Skin of body (tissue), 2 donors: ENCODE measurements around the gene AIM2. TPM values are rescaled to one million over a fixed set of nuclear protein-coding genes. Genes with fewer than 3 reads are reported as not detected.
"Not testable (repeated sequence)": the region's sequence is repeated elsewhere in the genome, so short reads cannot be mapped to it uniquely, and the experiment has no call there.

Experiments
- DNase-seq: peaks from one replicate; lab custom pipeline; 2025; lab: John Stamatoyannopoulos, UW
- total RNA-seq: library from RNA; depleted of rRNA; stranded (reverse); fragments of >200 nt; gene quantifications from one replicate; pipeline ENCODE4 v1.2.3, GENCODE V29; 2014

Gene AIM2
- total RNA-seq, 1 donor from 2014 or later = 0.39 TPM

- no peak for DNase-seq
Observed at GRCh38 chr1:159081626-159082025, 5.1 kb upstream of the AIM2 start.

GRCh38 chr1:159079525-159079924, 3.0 kb upstream of the AIM2 start:
- no peak for DNase-seq

GRCh38 chr1:159077120-159077961, 775 bp upstream of the AIM2 start:
- no peak for DNase-seq

- DNase-seq = peak; percentile 46
Observed at GRCh38 chr1:159071970-159072582, 4.5 kb downstream of the AIM2 start.

- DNase-seq = no peak
Observed at GRCh38 chr1:159068886-159069285, 7.7 kb downstream of the AIM2 start.

DNA sequence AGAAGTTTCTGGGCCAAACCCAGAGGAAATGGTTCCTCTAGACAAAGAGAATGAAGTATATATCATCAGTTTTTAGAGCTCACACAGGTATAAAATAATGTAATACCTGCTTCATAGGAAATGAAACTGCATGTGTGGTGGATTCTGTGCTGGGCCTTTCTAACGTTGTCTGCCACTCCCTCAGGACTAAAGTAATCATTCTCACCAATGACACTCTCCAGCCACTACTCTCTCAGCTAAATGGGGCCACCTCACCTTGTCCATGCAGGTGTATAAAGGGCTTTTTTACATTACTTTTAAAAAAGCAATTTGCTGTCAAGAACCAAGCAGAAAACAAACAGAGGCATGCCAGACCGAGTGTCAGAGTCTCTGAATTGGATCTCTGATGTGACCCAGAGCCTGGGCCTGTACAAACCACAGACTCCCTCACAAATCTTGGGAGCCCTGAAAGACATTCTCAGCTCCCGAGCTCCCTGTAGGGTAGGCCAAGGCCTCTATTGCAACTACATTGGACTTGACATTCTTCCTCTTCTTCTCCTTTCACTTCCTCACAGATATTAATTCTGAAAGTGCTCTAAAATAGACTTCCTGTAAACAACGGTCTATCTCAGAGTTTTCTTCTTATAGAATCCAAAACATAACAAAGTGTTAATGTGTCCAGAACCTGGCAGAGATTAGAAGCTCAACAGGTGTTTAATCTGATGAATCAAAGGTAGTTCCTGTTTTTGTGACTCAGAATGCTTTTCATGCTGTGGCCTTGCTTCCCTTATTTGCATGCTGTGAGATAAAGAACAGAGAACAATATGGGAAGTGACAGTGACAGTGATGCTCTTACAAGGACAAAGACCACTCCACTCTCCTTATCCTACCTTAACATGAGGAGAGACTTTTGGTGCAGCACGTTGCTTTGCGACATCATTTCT, 8.6 kb downstream of the AIM2 start:
- no peak for DNase-seq

- DNase-seq = no peak
Observed at GRCh38 chr1:159066108-159066507, 10.5 kb downstream of the AIM2 start.

GRCh38 chr1:159065106-159065505, 11.5 kb downstream of the AIM2 start:
- DNase-seq = no peak

DNA sequence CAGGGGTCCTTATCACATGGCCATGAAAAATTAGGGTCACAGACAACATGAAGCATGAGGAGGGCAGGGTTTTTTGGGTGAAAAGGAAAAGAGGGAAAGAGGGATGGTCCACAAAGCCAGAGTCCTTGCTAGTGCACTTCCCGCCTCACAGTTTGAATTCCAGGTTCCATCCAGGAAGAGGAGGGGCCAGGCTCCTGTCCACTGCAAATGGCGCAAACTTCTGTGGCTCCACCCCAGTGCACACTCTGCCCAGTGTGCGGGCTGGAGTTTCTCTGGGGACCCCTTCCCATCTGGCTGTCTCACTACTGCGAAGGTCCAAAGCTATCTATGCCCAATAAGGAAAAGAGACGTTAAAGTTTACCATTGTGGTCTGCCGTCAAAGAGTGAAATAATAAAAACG, 17.8 kb downstream of the AIM2 start:
- DNase-seq = no peak

GRCh38 chr1:159056069-159056698, 20.4 kb downstream of the AIM2 start:
- no peak for DNase-seq

- peak; percentile 34 for DNase-seq
Observed at GRCh38 chr1:159055181-159055641, 21.4 kb downstream of the AIM2 start.

- DNase-seq = no peak
Observed at GRCh38 chr1:159054427-159054826, 22.1 kb downstream of the AIM2 start.

DNA sequence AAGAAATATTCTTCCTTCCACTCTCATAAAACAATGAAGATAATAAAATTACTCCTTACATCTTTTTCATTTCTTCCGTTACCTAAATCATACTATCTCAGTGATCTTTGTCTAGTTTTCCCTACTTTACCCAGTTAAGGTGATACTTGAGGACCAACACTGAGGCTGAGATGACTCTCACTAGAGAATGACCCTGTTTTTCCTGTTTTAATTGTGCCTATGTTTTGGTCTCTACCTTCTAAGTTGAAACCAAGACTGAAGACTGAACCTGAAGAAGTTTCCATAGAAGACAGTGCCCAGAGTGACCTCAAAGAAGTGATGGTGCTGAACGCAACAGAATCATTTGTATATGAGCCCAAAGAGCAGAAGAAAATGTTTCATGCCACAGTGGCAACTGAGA, 25.1 kb downstream of the AIM2 start:
- no peak for DNase-seq

DNA sequence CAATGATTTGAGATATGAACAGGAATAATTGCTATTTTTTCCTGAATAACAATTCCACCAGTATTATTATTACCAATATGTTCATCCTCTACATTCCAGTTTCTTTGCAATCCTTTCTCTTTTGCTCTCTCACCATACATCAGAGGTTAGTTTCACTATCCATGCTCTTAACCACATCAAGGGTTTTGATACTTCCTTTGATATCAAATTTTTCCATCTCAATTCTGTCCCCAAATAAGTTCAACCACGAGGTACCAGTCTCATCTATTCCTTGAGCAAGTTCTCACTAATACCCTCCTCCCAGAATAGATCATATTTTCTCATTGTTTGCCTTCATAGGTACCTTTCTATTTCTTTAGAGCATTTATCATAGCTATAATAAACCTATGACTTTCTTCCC, 30.1 kb downstream of the AIM2 start:
- DNase-seq = not testable (repeated sequence)

DNA sequence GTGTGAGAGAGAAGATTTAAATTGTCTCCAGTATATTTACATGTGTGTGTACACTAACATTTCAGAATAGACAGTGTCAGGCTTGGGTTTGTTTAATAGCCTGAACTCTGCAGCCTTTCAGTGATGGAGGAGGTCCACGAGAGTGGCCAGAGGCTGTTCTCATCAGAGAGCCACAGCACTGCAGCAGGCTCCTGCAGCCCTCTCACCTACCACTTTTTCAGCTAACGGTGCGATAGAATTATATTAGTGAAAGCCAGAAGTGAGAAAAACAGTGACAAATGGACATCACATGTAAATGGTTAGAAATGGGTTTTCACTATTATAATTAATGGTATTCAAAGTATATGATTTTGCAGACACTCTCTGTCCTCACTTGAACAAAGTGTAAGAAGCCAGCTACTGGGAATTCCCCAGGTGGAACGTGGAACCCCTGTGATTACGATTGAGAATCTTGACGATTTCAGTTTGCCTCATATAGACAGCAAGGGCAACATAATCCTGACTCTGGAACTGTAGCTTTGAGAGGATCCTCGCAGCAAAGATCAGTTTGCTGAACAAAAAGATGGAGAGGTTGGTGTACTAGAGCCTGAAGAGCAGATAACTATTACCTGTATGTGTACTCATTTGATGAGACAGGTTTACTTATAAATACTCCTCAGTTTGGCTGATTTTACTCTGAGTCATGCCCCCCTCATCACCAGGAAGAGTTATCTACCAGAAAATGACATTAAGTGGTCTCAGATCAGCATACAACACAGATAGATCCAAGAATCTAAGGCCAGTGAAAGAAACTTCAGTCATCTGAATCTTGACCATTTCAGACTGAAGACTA, 35.5 kb downstream of the AIM2 start:
- DNase-seq = no peak

DNA sequence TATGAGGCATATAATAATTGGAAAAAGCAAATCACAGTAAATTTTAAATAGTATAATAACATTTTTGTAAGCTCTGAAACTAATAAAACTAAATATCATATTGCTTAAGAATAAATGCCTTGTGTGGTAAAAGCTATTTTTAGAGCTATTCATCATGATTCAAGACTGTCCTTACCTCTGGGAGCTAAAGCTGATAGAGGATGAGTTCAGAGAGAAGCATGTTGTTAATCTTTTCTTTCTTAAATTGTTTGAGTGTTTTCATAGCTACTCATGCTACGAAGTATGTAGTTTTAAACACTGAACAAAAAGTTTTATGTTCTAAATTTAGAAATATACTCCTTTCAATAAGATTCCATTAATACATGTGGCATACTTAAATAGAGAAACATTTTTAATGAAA, 36.4 kb downstream of the AIM2 start:
- no peak for DNase-seq

DNA sequence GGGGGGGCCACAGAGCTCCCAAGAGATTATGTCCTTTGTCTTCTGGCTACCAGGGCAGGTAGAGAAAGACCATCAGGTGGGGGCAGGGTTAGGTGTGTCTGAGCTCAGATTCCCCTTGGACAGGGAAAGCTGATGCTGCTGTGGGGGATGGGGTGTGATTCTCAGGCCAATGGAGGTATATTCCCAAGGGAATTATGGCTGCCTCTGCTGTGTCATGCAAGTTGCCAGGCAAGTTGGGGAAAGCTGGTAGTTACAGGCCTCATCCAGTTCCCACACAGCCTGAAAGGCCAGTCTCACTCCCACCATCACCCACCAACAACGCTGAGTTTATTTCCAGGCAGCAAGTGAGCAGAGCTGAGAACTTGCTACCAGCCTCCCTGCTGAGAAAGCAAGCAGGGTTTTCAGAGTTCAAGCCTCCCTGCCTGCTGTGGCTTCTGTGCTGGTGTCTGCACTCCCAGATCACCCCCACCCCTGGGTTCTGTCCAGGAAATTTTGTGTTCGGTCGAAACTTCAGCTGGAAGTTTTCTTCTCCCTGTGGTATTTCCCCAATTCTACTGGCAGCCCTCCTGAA, 45.6 kb downstream of the AIM2 start:
- DNase-seq = no peak

GRCh38 chr1:159030311-159030710, 46.3 kb downstream of the AIM2 start:
- DNase-seq = no peak

DNA sequence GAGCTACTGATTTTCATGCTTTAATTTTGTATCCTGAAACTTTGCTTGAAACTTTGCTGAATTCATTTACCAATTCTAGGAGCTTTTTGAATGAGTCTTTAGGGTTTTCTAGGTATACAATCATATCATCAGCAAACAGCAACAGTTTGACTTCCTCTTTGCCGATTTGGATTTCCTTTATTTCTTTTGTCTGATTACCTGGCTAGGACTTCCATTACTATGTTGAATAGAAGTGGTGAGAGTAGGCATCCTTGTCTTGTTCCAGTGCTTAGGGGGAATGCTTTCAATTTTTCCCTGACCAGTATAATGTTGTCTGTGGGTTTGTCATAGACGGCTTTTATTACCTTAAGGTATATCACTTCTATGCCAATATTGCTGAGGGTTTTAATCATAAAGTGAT, 49.7 kb downstream of the AIM2 start:
- not testable (repeated sequence) for DNase-seq

- no peak for DNase-seq
Observed at GRCh38 chr1:159025043-159025442, 51.5 kb downstream of the AIM2 start.
